ENCODE measurements around the gene MRPL10. TPM values are rescaled to one million over a fixed set of nuclear protein-coding genes. Genes with fewer than 3 reads are reported as not detected.

The MRPL10 gene
- total and polyA plus RNA-seq, 2 donors (not counting 3 experiments of a cell fraction or from before 2014, with no cell fraction given), result 43.4 to 84.0 TPM

DNA sequence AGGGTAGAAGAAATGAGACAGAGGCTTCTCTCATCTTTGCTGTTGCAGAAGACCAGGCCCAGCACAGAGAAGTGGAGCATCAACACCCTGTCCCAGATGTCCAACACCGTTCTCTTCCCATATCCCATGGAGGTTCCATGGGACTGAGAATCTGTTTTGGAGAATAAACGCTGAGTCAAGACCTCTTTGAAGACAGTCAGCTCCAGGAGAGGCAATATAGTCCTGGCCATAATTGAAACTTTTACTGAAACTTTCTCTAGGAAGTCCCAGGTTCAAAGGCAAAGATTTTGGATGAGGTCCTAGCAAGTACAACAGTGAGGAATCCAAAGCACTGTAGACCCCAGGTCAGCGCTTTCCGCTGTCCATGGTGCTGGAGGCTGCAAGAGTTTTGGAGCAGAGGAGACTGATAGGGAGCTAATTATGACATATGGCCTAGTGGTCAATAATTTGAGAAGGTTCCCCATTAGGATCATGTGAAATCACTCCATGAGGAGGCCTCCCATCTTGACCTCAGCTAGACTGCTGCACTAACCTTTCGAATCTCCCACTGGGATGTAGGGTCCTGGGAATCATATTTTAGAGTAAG, 45.7 kb downstream of the MRPL10 start:
- H3K79me2 ChIP-seq (ENCODE audit: control insufficient read depth, insufficient read depth, low read length), result no peaks in the 10 kb centered on the region
- no peaks in the 10 kb centered on the region for H3K9me3 ChIP-seq (replicated peaks; ENCODE audit: control insufficient read depth, insufficient read depth, low read length)
- no peak for TF ChIP-seq GATA2 (IDR thresholded peaks at IDR 0.05; ENCODE audit: insufficient read depth, insufficient read length, low read depth, low read length)
- no peak for TF ChIP-seq JUN (IDR thresholded peaks at IDR 0.05; ENCODE audit: borderline replicate concordance, insufficient read depth, insufficient read length, low read depth)
- no peak for TF ChIP-seq POLR2AphosphoS5 (IDR thresholded peaks at IDR 0.05; ENCODE audit: insufficient read depth, low read depth, low read length)
- no peak for TF ChIP-seq FOS (IDR thresholded peaks at IDR 0.05; ENCODE audit: borderline replicate concordance, insufficient read depth, low read length)
- TF ChIP-seq, protein P1, sequence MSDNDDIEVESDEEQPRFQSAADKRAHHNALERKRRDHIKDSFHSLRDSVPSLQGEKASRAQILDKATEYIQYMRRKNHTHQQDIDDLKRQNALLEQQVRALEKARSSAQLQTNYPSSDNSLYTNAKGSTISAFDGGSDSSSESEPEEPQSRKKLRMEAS (IDR thresholded peaks at IDR 0.05; ENCODE audit: insufficient read depth, insufficient read length), result no peak
- TF ChIP-seq EZH2 (IDR thresholded peaks at IDR 0.05; ENCODE audit: borderline replicate concordance, low read depth, low read length, severe bottlenecking), result no peak
- TF ChIP-seq POLR2A (IDR thresholded peaks at IDR 0.05; ENCODE audit: low read depth, low read length), result no peak
- TF ChIP-seq, protein P2, sequence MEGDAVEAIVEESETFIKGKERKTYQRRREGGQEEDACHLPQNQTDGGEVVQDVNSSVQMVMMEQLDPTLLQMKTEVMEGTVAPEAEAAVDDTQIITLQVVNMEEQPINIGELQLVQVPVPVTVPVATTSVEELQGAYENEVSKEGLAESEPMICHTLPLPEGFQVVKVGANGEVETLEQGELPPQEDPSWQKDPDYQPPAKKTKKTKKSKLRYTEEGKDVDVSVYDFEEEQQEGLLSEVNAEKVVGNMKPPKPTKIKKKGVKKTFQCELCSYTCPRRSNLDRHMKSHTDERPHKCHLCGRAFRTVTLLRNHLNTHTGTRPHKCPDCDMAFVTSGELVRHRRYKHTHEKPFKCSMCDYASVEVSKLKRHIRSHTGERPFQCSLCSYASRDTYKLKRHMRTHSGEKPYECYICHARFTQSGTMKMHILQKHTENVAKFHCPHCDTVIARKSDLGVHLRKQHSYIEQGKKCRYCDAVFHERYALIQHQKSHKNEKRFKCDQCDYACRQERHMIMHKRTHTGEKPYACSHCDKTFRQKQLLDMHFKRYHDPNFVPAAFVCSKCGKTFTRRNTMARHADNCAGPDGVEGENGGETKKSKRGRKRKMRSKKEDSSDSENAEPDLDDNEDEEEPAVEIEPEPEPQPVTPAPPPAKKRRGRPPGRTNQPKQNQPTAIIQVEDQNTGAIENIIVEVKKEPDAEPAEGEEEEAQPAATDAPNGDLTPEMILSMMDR (IDR thresholded peaks at IDR 0.05; ENCODE audit: extremely low read depth in 1 of 2, insufficient read depth in 1 of 2, low read depth in 1 of 2, low read length in 2 of 2), result no peak
- TF ChIP-seq MYC (IDR thresholded peaks at IDR 0.05; ENCODE audit: low read depth, low read length), result no peak
- H3K4me1 ChIP-seq (ENCODE audit: control insufficient read depth, extremely low read depth, insufficient read depth, low read length), result peaks cover 5% of the 10 kb centered on the region
- no peak overlapping the region for H3K9ac ChIP-seq (replicated peaks; ENCODE audit: extremely low read depth, insufficient read depth, low read length)
- no TSS peak for BruUV-seq (replicated peaks)
- H3K27me3 ChIP-seq (ENCODE audit: control insufficient read depth in 2 of 2, insufficient read depth in 2 of 2, low read length in 2 of 2), result peaks cover 16 to 30% of the 10 kb centered on the region in 2 experiments
- dilution Hi-C loops (cut with MboI; ENCODE audit: extremely low pct_ligation_motif_present, low sequenced_read_pairs), result no loop called here
- no peaks in the 10 kb centered on the region for H4K20me1 ChIP-seq (replicated peaks; ENCODE audit: control insufficient read depth, extremely low read depth, insufficient read depth, low read length)
- FAIRE-seq (no peak), DNase-seq (ENCODE audit: low read depth, low spot score) (peak; percentile 32)
- no peak overlapping the region for H3K4me2 ChIP-seq (ENCODE audit: insufficient read depth, low read length)
- ChIA-PET POLR2A (no interaction called here), CTCF (interaction anchor here (1.5 to 1.7 kb wide), 2 partner anchors 10 to 16 kb away, joined by 3 to 5 read pairs; no protein-coding TSS in a partner anchor)
- no peak overlapping the region for H3K27ac ChIP-seq (ENCODE audit: insufficient read depth, low read depth, low read length)
- H3K36me3 ChIP-seq (ENCODE audit: control insufficient read depth in 2 of 2, extremely low read depth in 1 of 2, insufficient read depth in 2 of 2, low read length in 2 of 2), result no peaks in the 10 kb centered on the region
- H3K4me3 ChIP-seq (replicated peaks in 1 of 3; ENCODE audit: insufficient read depth in 1 of 3, low read depth in 1 of 3, low read length in 3 of 3), result no peak overlapping the region
- no peaks in the 10 kb centered on the region for H3K9me1 ChIP-seq (replicated peaks; ENCODE audit: control insufficient read depth, extremely low read depth, insufficient read depth, low read length)
- intact Hi-C loops (cut with micrococcal nuclease), result no loop called here
- H2AFZ ChIP-seq (ENCODE audit: low read depth, low read length), result no peak overlapping the region
